Peyer's patch (tissue), 4 donors: ENCODE measurements around the gene CD300A.

ENCODE experiments used
- CTCF ChIP-seq, 6 experiments: fragments of 450-650 bp in 4 of 6; fragments of 200-600 bp in 2 of 6; sonication (generic) in 1 of 6; IDR thresholded peaks; one replicate each; pipeline ENCODE4 v1.5.1; 2017 to 2019; ENCODE audit warnings: antibody characterized with exemption in 6 of 6, mild to moderate bottlenecking in 3 of 6, moderate library complexity in 1 of 6
- POLR2A ChIP-seq, 2 donors: fragments of 450-650 bp; IDR thresholded peaks; one replicate each; pipeline ENCODE4 v1.5.1; 2017; ENCODE audit warnings: antibody characterized with exemption in 2 of 2, mild to moderate bottlenecking in 2 of 2, moderate library complexity in 2 of 2

GRCh38 chr17:74480290-74480689 lies 13.9 kb downstream of the CD300A start:
- no peak for TF ChIP-seq CTCF (IDR thresholded peaks at IDR 0.05)
- no peak for TF ChIP-seq POLR2A (IDR thresholded peaks at IDR 0.05)
